ENCODE measurements around the gene FBLN5.

Gene FBLN5

DNA sequence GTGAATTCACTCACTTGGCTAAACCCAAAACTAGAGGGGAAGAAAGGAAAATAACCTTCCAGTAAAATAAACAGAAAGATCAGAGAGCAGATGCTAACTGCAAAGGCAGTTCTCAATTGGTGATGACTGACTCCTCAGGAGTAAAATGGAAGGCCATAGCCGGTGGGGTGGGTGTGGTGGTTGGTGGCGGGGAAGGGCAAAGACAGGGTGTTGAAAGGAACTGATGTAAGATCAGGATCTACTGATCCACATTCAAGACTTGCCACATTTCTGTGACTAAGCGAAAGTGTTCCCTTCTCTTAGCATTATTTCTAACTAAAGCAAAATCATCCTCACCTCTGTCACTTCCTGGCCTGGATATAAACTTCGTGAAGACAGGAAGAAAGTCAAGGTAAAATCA lies 53.8 kb downstream of the FBLN5 start:
- TF ChIP-seq, protein P1, sequence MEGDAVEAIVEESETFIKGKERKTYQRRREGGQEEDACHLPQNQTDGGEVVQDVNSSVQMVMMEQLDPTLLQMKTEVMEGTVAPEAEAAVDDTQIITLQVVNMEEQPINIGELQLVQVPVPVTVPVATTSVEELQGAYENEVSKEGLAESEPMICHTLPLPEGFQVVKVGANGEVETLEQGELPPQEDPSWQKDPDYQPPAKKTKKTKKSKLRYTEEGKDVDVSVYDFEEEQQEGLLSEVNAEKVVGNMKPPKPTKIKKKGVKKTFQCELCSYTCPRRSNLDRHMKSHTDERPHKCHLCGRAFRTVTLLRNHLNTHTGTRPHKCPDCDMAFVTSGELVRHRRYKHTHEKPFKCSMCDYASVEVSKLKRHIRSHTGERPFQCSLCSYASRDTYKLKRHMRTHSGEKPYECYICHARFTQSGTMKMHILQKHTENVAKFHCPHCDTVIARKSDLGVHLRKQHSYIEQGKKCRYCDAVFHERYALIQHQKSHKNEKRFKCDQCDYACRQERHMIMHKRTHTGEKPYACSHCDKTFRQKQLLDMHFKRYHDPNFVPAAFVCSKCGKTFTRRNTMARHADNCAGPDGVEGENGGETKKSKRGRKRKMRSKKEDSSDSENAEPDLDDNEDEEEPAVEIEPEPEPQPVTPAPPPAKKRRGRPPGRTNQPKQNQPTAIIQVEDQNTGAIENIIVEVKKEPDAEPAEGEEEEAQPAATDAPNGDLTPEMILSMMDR (IDR thresholded peaks at IDR 0.05; ENCODE audit: borderline replicate concordance, insufficient read depth, low read depth, low read length), result no peak
- H3K4me3 ChIP-seq (ENCODE audit: low read depth, low read length), result no peak overlapping the region

DNA sequence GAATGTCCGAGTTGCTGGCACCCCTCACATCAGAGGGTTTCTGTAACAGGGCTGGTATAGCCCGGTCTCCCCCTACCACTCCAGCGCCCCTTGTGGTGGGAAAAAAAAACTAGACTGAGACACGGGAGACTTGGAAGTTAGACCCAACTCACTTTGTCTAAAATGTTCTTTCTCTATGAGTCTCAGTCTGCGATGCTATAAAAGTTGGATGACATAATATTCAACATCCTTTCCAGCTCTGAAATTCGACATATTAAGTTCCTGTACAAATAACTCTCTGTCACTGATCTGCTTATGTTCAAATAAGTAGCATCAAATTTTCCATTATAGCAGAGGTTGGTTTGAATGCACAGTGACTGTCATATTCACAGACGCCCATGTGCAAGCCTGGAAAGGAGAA lies 54.5 kb downstream of the FBLN5 start:
- TF ChIP-seq, protein P1 (IDR thresholded peaks at IDR 0.05; ENCODE audit: borderline replicate concordance, insufficient read depth, low read depth, low read length), result peak; percentile 66

DNA sequence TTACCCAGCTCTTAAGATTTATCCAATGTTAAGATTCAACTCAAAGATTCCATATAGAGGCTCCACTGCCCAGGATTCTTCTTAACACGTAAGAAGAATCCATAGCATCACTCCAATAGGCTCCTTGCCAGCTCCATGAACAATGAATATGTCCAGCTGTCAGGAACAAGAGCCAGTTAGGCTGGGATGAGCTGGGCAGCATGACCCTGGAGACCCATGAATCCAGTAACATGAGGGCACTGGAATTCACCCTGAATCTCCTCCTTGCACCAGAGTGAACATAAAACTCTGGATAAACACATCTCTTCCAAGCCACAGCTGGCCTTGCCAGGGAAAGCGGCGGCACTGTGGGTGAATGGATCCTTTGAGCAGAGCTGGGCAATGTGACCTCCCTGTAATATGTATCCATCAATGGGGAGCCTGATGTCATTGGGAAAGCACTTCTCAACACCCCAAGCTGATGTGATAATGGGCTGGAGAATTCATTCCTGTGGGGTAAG lies 55.7 kb downstream of the FBLN5 start:
- TF ChIP-seq, protein P1 (IDR thresholded peaks at IDR 0.05; ENCODE audit: borderline replicate concordance, insufficient read depth, low read depth, low read length), result no peak
- no peak overlapping the region for H3K4me3 ChIP-seq (ENCODE audit: low read depth, low read length)

More for the DNA sequence above, 54.5 kb downstream of the FBLN5 start:
- H3K4me3 ChIP-seq (ENCODE audit: low read depth, low read length), result no peak overlapping the region

DNA sequence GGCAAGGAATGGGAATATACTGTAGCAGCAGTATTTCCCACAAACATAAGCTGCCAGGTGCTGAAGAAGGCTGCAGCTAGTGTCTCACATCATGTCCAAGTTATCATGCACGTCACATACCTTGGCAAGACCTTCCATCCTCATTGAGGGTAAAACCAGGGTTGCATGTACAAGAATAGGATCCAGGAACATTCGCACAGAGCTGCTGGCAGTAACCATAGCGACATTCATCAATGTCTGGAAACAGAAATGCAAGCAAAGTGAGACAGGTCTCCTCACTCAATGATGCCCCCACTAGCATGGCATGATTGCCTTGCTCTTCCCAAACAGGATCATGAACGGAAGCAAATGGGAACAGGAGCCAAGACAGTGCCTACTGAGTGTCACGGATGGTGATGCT lies 56.4 kb downstream of the FBLN5 start:
- no peak overlapping the region for H3K4me3 ChIP-seq (ENCODE audit: low read depth, low read length)
- TF ChIP-seq, protein P1 (IDR thresholded peaks at IDR 0.05; ENCODE audit: borderline replicate concordance, insufficient read depth, low read depth, low read length), result no peak

DNA sequence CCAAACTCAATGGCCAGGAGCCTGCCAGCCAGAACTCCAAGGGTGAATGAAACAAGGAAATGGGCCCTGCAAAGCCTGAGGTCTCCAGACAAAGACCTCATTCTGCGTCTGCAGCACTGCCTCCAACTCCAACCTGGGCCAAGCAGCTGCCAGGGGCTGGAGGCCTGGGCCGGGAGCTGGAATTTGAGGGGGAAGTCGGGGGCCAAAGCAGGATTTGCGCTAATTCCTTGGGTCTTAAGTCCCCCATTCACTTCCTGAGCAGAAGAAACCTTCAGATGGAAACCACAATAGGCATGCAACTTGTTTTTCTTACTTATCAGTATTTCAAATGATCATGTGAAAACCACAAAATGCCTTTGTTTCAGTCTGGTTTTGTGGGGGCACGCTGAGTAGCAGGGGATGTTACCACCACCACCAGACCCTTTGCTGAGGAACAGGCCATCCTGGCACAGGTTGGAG lies 57.2 kb downstream of the FBLN5 start:
- H3K4me3 ChIP-seq (ENCODE audit: low read depth, low read length), result no peak overlapping the region
- TF ChIP-seq, protein P1 (IDR thresholded peaks at IDR 0.05; ENCODE audit: borderline replicate concordance, insufficient read depth, low read depth, low read length), result no peak

DNA sequence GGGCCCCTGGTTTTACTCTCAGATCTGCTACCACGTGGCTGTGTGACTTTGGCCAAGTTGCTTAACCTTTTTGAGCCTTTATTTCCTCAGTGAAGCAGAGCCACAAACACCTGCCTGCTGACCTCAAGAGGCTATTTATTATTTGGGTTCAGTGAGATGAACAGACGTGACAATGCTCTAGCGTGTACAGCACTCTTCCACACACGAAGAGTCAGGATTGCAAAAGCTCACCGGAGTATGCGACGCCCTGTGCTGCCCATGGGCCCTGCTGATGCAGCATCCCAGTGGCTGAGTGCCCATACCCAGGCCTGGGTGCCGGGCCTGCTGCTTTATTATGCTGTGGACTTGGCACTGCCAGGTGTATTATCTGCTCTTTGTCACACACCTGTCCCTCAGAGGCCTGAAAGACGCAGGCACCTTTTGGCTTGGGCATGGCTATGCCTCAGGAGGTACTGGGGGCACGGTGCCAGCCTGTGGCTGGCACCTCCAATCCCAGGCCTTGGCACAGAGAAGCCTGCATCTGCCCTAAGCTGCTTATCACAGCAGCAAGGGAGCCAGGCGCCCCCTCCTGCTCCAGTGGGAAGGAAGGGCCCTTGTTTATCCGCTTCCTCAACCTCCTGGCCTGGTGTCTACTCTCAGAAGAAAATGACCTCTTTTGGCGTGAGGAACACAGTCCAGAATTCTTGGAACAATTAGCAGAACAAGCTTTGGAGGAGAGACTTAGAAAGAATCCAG lies 57.9 kb downstream of the FBLN5 start:
- H3K4me3 ChIP-seq (ENCODE audit: low read depth, low read length), result no peak overlapping the region
- TF ChIP-seq, protein P1 (IDR thresholded peaks at IDR 0.05; ENCODE audit: borderline replicate concordance, insufficient read depth, low read depth, low read length), result no peak
